ENCODE results near the gene SNTB2. TPM values are rescaled to one million over a fixed set of nuclear protein-coding genes. Genes with fewer than 3 reads are reported as not detected.
"Not testable (repeated sequence)": the region's sequence is repeated elsewhere in the genome, so short reads cannot be mapped to it uniquely, and the experiment has no call there.

The SNTB2 gene
- total and polyA plus RNA-seq, 2 of the 8 experiments (the other 6 are each of a cell fraction or from before 2014, with no cell fraction given): 6.0 to 16.1 TPM

DNA sequence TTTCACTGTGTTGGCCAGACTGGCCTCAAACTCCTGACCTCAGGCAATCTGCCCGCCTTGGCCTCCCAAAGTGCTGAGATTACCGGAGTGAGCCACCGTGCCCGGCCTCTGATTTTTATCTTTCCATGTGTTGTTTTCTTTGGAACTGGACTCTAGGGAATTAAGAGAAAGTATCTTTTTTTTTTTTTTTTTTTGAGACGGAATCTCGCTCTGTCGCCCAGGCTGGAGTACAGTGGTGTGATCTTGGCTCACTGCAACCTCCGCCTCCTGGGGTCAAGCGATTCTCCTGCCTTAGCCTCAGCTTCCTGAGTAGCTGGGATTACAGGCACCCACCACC, 72.4 kb downstream of the SNTB2 start:
- H3K36me3 ChIP-seq (ENCODE audit: control insufficient read depth in 2 of 4, insufficient read depth in 4 of 4, low read length in 3 of 4); H3K4me3 ChIP-seq (ENCODE audit: extremely low read depth in 1 of 4, insufficient read depth in 2 of 4, low read depth in 3 of 4, low read length in 4 of 4); H3K56ac ChIP-seq (replicated peaks; ENCODE audit: insufficient read length, low read depth, low read length); H2BK12ac ChIP-seq (ENCODE audit: low read depth, low read length); H3K23me2 ChIP-seq (ENCODE audit: low read depth, low read length); FAIRE-seq; H3K27me3 ChIP-seq (replicated peaks in 1 of 4; ENCODE audit: control insufficient read depth in 3 of 4, extremely low read depth in 1 of 4, insufficient read depth in 3 of 4, low read length in 3 of 4); H3K79me2 ChIP-seq (ENCODE audit: control insufficient read depth in 1 of 2, insufficient read depth in 2 of 2, low read length in 2 of 2); H4K5ac ChIP-seq (ENCODE audit: insufficient read length, low read depth, low read length); H2AFZ ChIP-seq (ENCODE audit: low read length); H3K18ac ChIP-seq (ENCODE audit: extremely low read depth, low read length); H2AK5ac ChIP-seq (ENCODE audit: low read depth, low read length); H3K23ac ChIP-seq (ENCODE audit: insufficient read length); H3K27ac ChIP-seq (ENCODE audit: low read depth, low read length); DNase-seq (ENCODE audit: low read depth in 1 of 2, low spot score in 2 of 2); H3K9ac ChIP-seq (replicated peaks in 1 of 4; ENCODE audit: extremely low read depth in 1 of 4, low read depth in 3 of 4, low read length in 3 of 4); H2BK5ac ChIP-seq (ENCODE audit: low read depth, low read length); H4K91ac ChIP-seq (replicated peaks; ENCODE audit: insufficient read length, low read length); H4K20me1 ChIP-seq (replicated peaks in 1 of 2; ENCODE audit: control insufficient read depth in 1 of 2, insufficient read depth in 2 of 2, low read length in 2 of 2); POLR2A ChIA-PET (ENCODE audit: partially characterized antibody); H3K14ac ChIP-seq (ENCODE audit: insufficient read length); H3K4ac ChIP-seq (replicated peaks; ENCODE audit: insufficient read length, low read depth, low read length); H4K8ac ChIP-seq (ENCODE audit: extremely low read depth, insufficient read depth, low read length); H3K9me3 ChIP-seq (ENCODE audit: insufficient read depth in 2 of 2, low read depth in 1 of 2, low read length in 1 of 2); H2BK120ac ChIP-seq (replicated peaks; ENCODE audit: low read depth, low read length); H2BK20ac ChIP-seq (ENCODE audit: low read length); H3K4me1 ChIP-seq (replicated peaks in 1 of 4; ENCODE audit: control insufficient read depth in 3 of 4, insufficient read depth in 4 of 4, low read length in 3 of 4); H3K4me2 ChIP-seq (ENCODE audit: insufficient read depth in 1 of 2, low read depth in 2 of 2, low read length in 2 of 2); H2BK15ac ChIP-seq (ENCODE audit: low read length); H3K79me1 ChIP-seq (ENCODE audit: low read depth, low read length): not testable (repeated sequence)
- 98% methylated on average over 9 of the region's 9 CpGs; no CpG with 5 or more reads in 1 of the 2 experiments for WGBS, 2 experiments (ENCODE audit: extremely low coverage in 1 of 2, insufficient coverage in 1 of 2, insufficient read length in 1 of 2, insufficient replicate concordance in 2 of 2, low coverage in 1 of 2, low lambda C conversion rate in 2 of 2, missing lambda C conversion rate in 1 of 2)
- CTCF ChIA-PET (ENCODE audit: partially characterized antibody): interaction anchor here (0.9 to 1.7 kb wide), 4 partner anchors 13 to 108 kb away, joined by 3 to 6 read pairs (median 4); no protein-coding TSS in a partner anchor
